ENCODE results near the gene ANXA1. TPM values are rescaled to one million over a fixed set of nuclear protein-coding genes. Genes with fewer than 3 reads are reported as not detected.
A peak's percentile ranks its signal among the peaks of the same experiment; 100 is the strongest.

The ANXA1 gene
- total RNA-seq, 2 experiments from 2014 or later: not detected

DNA sequence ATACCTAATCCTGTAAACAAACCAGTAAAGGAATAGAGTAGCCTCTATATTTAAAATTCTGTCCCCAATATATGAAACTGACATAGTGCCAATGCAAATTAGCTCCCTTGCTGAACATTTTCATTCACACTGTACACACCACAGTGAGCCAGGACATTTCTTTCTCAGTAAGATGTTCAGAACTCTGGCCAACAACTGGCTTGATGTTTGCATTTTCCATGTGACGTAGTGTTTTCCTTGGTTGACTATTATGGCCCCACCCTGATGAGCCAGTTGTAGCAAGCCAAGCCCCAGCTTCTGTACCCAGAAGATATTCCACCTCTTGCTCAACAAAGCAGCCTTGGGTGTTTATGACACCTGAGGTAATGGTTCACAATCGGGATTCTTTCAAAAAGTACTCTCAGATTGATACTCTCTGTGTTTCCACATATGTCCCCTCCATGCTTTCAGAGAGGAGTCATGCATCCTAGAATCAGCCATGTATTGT is 17.7 kb upstream of the ANXA1 start:
- intact Hi-C loops (cut with micrococcal nuclease; ENCODE audit: unreplicated experiment): no loop called here
- Histone ChIP-seq H3K4me1 (ENCODE audit: insufficient read depth, low read length, poor library complexity, severe bottlenecking) (peaks cover 12% of the 10 kb centered on the region), H3K79me2 (ENCODE audit: insufficient read depth, low read depth, low read length) (no peaks in the 10 kb centered on the region), H3K4me3 (ENCODE audit: low read depth, low read length, poor library complexity, severe bottlenecking) (no peak overlapping the region), H3K36me3 (ENCODE audit: insufficient read depth, low read length) (no peaks in the 10 kb centered on the region), H2AFZ (ENCODE audit: low read length) (0 out of 2 replicates have a peak overlapping the region, but pooled peaks have one; percentile 7), H3K9me2 (ENCODE audit: insufficient read depth, low read length) (no peaks in the 10 kb centered on the region), H4K20me1 (ENCODE audit: insufficient read depth, low read length) (no peaks in the 10 kb centered on the region), H3K9me3 (ENCODE audit: low read length) (no peaks in the 10 kb centered on the region), H3K4me2 (ENCODE audit: low read length) (no peak overlapping the region), H3K27ac (ENCODE audit: low read depth, low read length, poor library complexity, severe bottlenecking) (no peak overlapping the region)
- POLR2A ChIA-PET: interaction anchor here (0.6 kb wide), 1 partner anchor 1477 kb away, joined by 3 read pairs; no protein-coding TSS in a partner anchor
- no TSS peak for BruUV-seq (replicated peaks)
- no peak for DNase-seq (ENCODE audit: low spot score)
- CTCF ChIA-PET (ENCODE audit: unreplicated experiment): no interaction called here
- TF ChIP-seq, protein P1, sequence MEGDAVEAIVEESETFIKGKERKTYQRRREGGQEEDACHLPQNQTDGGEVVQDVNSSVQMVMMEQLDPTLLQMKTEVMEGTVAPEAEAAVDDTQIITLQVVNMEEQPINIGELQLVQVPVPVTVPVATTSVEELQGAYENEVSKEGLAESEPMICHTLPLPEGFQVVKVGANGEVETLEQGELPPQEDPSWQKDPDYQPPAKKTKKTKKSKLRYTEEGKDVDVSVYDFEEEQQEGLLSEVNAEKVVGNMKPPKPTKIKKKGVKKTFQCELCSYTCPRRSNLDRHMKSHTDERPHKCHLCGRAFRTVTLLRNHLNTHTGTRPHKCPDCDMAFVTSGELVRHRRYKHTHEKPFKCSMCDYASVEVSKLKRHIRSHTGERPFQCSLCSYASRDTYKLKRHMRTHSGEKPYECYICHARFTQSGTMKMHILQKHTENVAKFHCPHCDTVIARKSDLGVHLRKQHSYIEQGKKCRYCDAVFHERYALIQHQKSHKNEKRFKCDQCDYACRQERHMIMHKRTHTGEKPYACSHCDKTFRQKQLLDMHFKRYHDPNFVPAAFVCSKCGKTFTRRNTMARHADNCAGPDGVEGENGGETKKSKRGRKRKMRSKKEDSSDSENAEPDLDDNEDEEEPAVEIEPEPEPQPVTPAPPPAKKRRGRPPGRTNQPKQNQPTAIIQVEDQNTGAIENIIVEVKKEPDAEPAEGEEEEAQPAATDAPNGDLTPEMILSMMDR (conservative IDR thresholded peaks at IDR 0.05; ENCODE audit: low read length): no peak
- TF ChIP-seq EZH2phosphoT487 (IDR thresholded peaks at IDR 0.05; ENCODE audit: borderline replicate concordance, low read depth, low read length): no peak

DNA sequence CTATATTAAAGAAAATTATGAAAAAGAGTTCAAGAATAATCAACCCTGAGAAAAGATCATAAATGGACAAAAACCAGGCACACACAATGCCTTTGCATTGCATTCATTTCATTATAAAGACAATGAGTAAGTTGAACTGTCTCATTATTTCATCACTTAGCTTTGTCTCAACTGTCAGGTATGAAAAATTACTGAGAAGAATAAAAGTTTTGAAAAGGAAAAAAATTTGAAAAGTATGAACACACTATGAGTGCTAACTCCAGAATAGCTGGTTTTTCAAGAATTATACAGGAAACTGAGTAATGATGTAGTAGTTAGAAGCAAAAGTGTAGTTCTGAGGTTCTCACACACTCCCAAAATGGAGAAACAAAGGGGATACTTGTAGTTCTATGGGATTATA is 16.3 kb upstream of the ANXA1 start:
- intact Hi-C loops (cut with micrococcal nuclease; ENCODE audit: unreplicated experiment): no loop called here
- H3K4me3 ChIP-seq (ENCODE audit: low read depth, low read length, poor library complexity, severe bottlenecking): no peak overlapping the region
- H3K79me2 ChIP-seq (ENCODE audit: insufficient read depth, low read depth, low read length): no peaks in the 10 kb centered on the region
- no peaks in the 10 kb centered on the region for H3K9me3 ChIP-seq (ENCODE audit: low read length)
- H3K4me2 ChIP-seq (ENCODE audit: low read length): no peak overlapping the region
- H3K36me3 ChIP-seq (ENCODE audit: insufficient read depth, low read length): no peaks in the 10 kb centered on the region
- no peak for DNase-seq (ENCODE audit: low spot score)
- no TSS peak for BruUV-seq (replicated peaks)
- ChIA-PET POLR2A (interaction anchor here (0.5 kb wide), 1 partner anchor 65 kb away, joined by 3 read pairs; no protein-coding TSS in a partner anchor), CTCF (ENCODE audit: unreplicated experiment) (no interaction called here)
- H3K4me1 ChIP-seq (ENCODE audit: insufficient read depth, low read length, poor library complexity, severe bottlenecking): peaks cover 12% of the 10 kb centered on the region
- no peak overlapping the region for H3K27ac ChIP-seq (ENCODE audit: low read depth, low read length, poor library complexity, severe bottlenecking)
- H3K9me2 ChIP-seq (ENCODE audit: insufficient read depth, low read length): no peaks in the 10 kb centered on the region
- TF ChIP-seq, protein P1 (conservative IDR thresholded peaks at IDR 0.05; ENCODE audit: low read length): no peak
- TF ChIP-seq EZH2phosphoT487 (IDR thresholded peaks at IDR 0.05; ENCODE audit: borderline replicate concordance, low read depth, low read length): no peak
- no peaks in the 10 kb centered on the region for H4K20me1 ChIP-seq (ENCODE audit: insufficient read depth, low read length)
- H2AFZ ChIP-seq (ENCODE audit: low read length): no peak overlapping the region

- intact Hi-C loops (cut with micrococcal nuclease; ENCODE audit: unreplicated experiment): no loop called here
- H3K36me3 ChIP-seq (ENCODE audit: insufficient read depth, low read length): no peaks in the 10 kb centered on the region
- H2AFZ ChIP-seq (ENCODE audit: low read length): no peak overlapping the region
- ChIA-PET CTCF (ENCODE audit: unreplicated experiment) (no interaction called here), POLR2A (interaction anchor here (0.7 kb wide), 1 partner anchor 23 kb away, joined by 3 read pairs; no protein-coding TSS in a partner anchor)
- peaks cover 7% of the 10 kb centered on the region for H3K4me1 ChIP-seq (ENCODE audit: insufficient read depth, low read length, poor library complexity, severe bottlenecking)
- H3K9me2 ChIP-seq (ENCODE audit: insufficient read depth, low read length): no peaks in the 10 kb centered on the region
- TF ChIP-seq EZH2phosphoT487 (IDR thresholded peaks at IDR 0.05; ENCODE audit: borderline replicate concordance, low read depth, low read length): no peak
- TF ChIP-seq, protein P1 (conservative IDR thresholded peaks at IDR 0.05; ENCODE audit: low read length): no peak
- no TSS peak for BruUV-seq (replicated peaks)
- H3K9me3 ChIP-seq (ENCODE audit: low read length): no peaks in the 10 kb centered on the region
- no peak overlapping the region for H3K4me3 ChIP-seq (ENCODE audit: low read depth, low read length, poor library complexity, severe bottlenecking)
- no peak overlapping the region for H3K4me2 ChIP-seq (ENCODE audit: low read length)
- H3K27ac ChIP-seq (ENCODE audit: low read depth, low read length, poor library complexity, severe bottlenecking): no peak overlapping the region
- H3K79me2 ChIP-seq (ENCODE audit: insufficient read depth, low read depth, low read length): no peaks in the 10 kb centered on the region
- no peak for DNase-seq (ENCODE audit: low spot score)
- H4K20me1 ChIP-seq (ENCODE audit: insufficient read depth, low read length): no peaks in the 10 kb centered on the region
Measured at GRCh38 chr9:73137286-73137899, 14.3 kb upstream of the ANXA1 start.
